Measurements from ENCODE around the gene LCA5.

DNA sequence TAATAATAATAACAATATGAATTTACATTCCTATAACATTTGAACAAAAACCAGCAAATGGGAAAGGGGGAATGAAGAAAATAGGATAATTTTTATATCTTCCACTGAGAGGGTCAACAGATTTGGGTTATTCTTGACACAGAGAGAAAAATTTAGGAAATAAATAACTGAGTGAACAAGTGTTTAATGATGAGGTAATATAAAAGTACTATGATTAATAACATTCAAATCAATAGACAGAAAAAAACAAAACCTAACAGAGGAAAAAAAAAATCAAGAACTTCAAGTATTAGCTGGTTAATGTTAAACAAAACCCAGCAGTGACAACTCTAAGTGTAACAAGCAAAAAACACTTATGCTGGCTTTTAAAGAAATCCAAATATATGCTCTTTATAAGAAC, 66.5 kb downstream of the LCA5 start:
- TF ChIP-seq, protein P1, sequence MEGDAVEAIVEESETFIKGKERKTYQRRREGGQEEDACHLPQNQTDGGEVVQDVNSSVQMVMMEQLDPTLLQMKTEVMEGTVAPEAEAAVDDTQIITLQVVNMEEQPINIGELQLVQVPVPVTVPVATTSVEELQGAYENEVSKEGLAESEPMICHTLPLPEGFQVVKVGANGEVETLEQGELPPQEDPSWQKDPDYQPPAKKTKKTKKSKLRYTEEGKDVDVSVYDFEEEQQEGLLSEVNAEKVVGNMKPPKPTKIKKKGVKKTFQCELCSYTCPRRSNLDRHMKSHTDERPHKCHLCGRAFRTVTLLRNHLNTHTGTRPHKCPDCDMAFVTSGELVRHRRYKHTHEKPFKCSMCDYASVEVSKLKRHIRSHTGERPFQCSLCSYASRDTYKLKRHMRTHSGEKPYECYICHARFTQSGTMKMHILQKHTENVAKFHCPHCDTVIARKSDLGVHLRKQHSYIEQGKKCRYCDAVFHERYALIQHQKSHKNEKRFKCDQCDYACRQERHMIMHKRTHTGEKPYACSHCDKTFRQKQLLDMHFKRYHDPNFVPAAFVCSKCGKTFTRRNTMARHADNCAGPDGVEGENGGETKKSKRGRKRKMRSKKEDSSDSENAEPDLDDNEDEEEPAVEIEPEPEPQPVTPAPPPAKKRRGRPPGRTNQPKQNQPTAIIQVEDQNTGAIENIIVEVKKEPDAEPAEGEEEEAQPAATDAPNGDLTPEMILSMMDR (IDR thresholded peaks at IDR 0.05), result no peak
- no peak for TF ChIP-seq EZH2 (IDR thresholded peaks at IDR 0.05; ENCODE audit: borderline replicate concordance, insufficient read depth, low read depth, low read length, poor library complexity, severe bottlenecking)

Measured in B cell (primary cell).